HG03103 (cell line): ENCODE results near the gene FOXP3.
"Not testable (repeated sequence)": the region's sequence is repeated elsewhere in the genome, so short reads cannot be mapped to it uniquely, and the experiment has no call there.

Experiments
- ATAC-seq: cut with Tn5 transposase; IDR thresholded peaks from one replicate; pipeline ENCODE4 v1.9.1; 2021; ENCODE audit warnings: low read depth; ENCODE audit not compliant: unreplicated experiment

FOXP3 gene

GRCh38 chrX:49264460-49264859 is at the start of gene FOXP3:
TSS of gene FOXP3 (minus strand) at chrX:49264710. CDS start at chrX:49258505, 6,205 bp downstream.
- ATAC-seq, result no peak

- ATAC-seq, result no peak
These were observed 47.7 kb upstream of the FOXP3 start for GRCh38 chrX:49312176-49312575.

GRCh38 chrX:49310371-49310770 is 45.9 kb upstream of the FOXP3 start:
- no peak for ATAC-seq

GRCh38 chrX:49309401-49309981 is 45.0 kb upstream of the FOXP3 start:
- no peak for ATAC-seq

GRCh38 chrX:49308604-49309269 is 44.2 kb upstream of the FOXP3 start:
- ATAC-seq, result no peak

- not testable (repeated sequence) for ATAC-seq
These were observed 43.3 kb upstream of the FOXP3 start for GRCh38 chrX:49307775-49308174.

- ATAC-seq, result no peak
These were observed 38.8 kb upstream of the FOXP3 start, which contains the start of gene GAGE10 for GRCh38 chrX:49303346-49303745. TSS of gene GAGE10 (plus strand) at chrX:49303646. CDS start at chrX:49304860, 1,214 bp downstream.

- ATAC-seq, result no peak
These were observed 36.2 kb upstream of the FOXP3 start for GRCh38 chrX:49300703-49301102.

GRCh38 chrX:49299293-49299692 is 34.8 kb upstream of the FOXP3 start:
- ATAC-seq, result not testable (repeated sequence)

GRCh38 chrX:49292400-49293362 is 28.2 kb upstream of the FOXP3 start:
- no peak for ATAC-seq

- ATAC-seq, result no peak
These were observed 27.3 kb upstream of the FOXP3 start for GRCh38 chrX:49291615-49292337.

- ATAC-seq, result no peak
These were observed 25.7 kb upstream of the FOXP3 start for GRCh38 chrX:49290215-49290614.

- no peak for ATAC-seq
These were observed 23.2 kb upstream of the FOXP3 start for GRCh38 chrX:49287665-49288064.

- no peak for ATAC-seq
These were observed 22.1 kb upstream of the FOXP3 start for GRCh38 chrX:49286581-49286980.

- ATAC-seq, result no peak
These were observed 21.6 kb upstream of the FOXP3 start for GRCh38 chrX:49286136-49286535.

- ATAC-seq, result no peak
These were observed 19.7 kb upstream of the FOXP3 start for GRCh38 chrX:49284212-49284611.

- ATAC-seq, result no peak
These were observed 18.1 kb upstream of the FOXP3 start for GRCh38 chrX:49282647-49283011.

GRCh38 chrX:49278081-49278480 is 13.6 kb upstream of the FOXP3 start:
- ATAC-seq, result no peak

- ATAC-seq, result no peak
These were observed 13.0 kb upstream of the FOXP3 start for GRCh38 chrX:49277535-49277830.

GRCh38 chrX:49276671-49277534 is 12.4 kb upstream of the FOXP3 start:
- no peak for ATAC-seq
